ENCODE measurements around the gene EIF3M.

DNA sequence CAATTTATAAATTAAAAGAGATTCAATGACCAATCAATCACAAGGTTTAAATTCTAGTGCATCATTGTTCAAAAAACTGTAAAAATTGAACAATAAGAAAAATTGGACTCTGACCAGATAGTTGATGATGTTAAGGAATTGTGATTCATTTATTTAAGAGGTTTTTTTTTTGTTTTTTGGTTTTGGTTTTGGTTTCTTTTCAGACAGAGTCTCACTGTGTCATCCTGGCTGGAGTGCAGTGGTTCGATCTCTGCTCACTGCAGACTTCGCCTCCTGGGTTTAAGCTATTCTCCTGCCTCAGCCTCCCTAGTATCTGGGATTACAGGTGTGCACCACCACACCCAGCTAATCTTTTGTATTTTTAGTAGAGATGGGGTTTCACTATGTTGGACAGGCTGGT lies 17.1 kb upstream of the EIF3M start:
- TF ChIP-seq, protein P1, sequence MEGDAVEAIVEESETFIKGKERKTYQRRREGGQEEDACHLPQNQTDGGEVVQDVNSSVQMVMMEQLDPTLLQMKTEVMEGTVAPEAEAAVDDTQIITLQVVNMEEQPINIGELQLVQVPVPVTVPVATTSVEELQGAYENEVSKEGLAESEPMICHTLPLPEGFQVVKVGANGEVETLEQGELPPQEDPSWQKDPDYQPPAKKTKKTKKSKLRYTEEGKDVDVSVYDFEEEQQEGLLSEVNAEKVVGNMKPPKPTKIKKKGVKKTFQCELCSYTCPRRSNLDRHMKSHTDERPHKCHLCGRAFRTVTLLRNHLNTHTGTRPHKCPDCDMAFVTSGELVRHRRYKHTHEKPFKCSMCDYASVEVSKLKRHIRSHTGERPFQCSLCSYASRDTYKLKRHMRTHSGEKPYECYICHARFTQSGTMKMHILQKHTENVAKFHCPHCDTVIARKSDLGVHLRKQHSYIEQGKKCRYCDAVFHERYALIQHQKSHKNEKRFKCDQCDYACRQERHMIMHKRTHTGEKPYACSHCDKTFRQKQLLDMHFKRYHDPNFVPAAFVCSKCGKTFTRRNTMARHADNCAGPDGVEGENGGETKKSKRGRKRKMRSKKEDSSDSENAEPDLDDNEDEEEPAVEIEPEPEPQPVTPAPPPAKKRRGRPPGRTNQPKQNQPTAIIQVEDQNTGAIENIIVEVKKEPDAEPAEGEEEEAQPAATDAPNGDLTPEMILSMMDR (IDR thresholded peaks at IDR 0.05; ENCODE audit: poor library complexity): no peak
- TF ChIP-seq EZH2 (IDR thresholded peaks at IDR 0.05; ENCODE audit: borderline replicate concordance): no peak
- no peak for TF ChIP-seq EZH2phosphoT487 (IDR thresholded peaks at IDR 0.05; ENCODE audit: low read depth, severe bottlenecking, unreplicated experiment)

All from hepatocyte (in vitro differentiated cells).